H9 (cell line): ENCODE measurements around the gene TMEM17. TPM values are rescaled to one million over a fixed set of nuclear protein-coding genes. Genes with fewer than 3 reads are reported as not detected.

Source experiments
- DNase-seq: peaks from one replicate; pipeline ENCODE4 v3.0.0-alpha.2; 2017
- H2AFZ ChIP-seq: one replicate; pipeline ENCODE4 v1.6.1; 2013; ENCODE audit warnings: mild to moderate bottlenecking, low read length, control low read depth, moderate library complexity
- H2AK5ac ChIP-seq: 2 replicates; pipeline ENCODE4 v1.6.1; 2013; ENCODE audit warnings: low read length, control low read depth, mixed read lengths; ENCODE audit not compliant: insufficient read length
- H2BK120ac ChIP-seq: one replicate; pipeline ENCODE4 v1.6.1; 2013; ENCODE audit warnings: low read depth, mild to moderate bottlenecking, low read length, control low read depth, inconsistent platforms; ENCODE audit not compliant: poor library complexity, severe bottlenecking
- H2BK12ac ChIP-seq: 2 replicates; pipeline ENCODE4 v1.6.1; 2013; ENCODE audit warnings: low read length, control low read depth, mixed read lengths, low read depth; ENCODE audit not compliant: insufficient read length
- H2BK15ac ChIP-seq: 2 replicates; pipeline ENCODE4 v1.6.1; 2013; ENCODE audit warnings: low read depth, low read length, control low read depth
- H2BK20ac ChIP-seq: one replicate; pipeline ENCODE4 v1.6.1; 2013; ENCODE audit warnings: low read depth, mild to moderate bottlenecking, low read length, control low read depth, inconsistent platforms; ENCODE audit not compliant: poor library complexity, severe bottlenecking
- H2BK5ac ChIP-seq: 2 replicates; pipeline ENCODE4 v1.6.1; 2013; ENCODE audit warnings: low read length, control low read depth, mixed read lengths; ENCODE audit not compliant: insufficient read length
- H3K14ac ChIP-seq: 2 replicates; pipeline ENCODE4 v1.6.1; 2013; ENCODE audit warnings: low read length, control low read depth; ENCODE audit not compliant: insufficient read depth
- H3K18ac ChIP-seq: 2 replicates; pipeline ENCODE4 v1.6.1; 2013; ENCODE audit warnings: low read depth, mild to moderate bottlenecking, mixed read lengths, low read length, control low read depth; ENCODE audit not compliant: insufficient read length
- H3K23ac ChIP-seq: 2 replicates; pipeline ENCODE4 v1.6.1; 2013; ENCODE audit warnings: low read length, control low read depth, mixed read lengths, low read depth; ENCODE audit not compliant: insufficient read length
- H3K23me2 ChIP-seq: 2 replicates; pipeline ENCODE4 v1.6.1; 2013; ENCODE audit warnings: low read depth, mild to moderate bottlenecking, mixed read lengths, low read length, control low read depth; ENCODE audit not compliant: insufficient read length, poor library complexity, severe bottlenecking
- H3K27ac ChIP-seq: 2 replicates; pipeline ENCODE4 v1.5.1; 2013; ENCODE audit warnings: low read length, control low read depth, mixed read lengths, low read depth; ENCODE audit not compliant: insufficient read length
- H3K27me3 ChIP-seq: 2 replicates; pipeline ENCODE4 v1.6.1; 2013; ENCODE audit warnings: low read length, control low read depth, inconsistent platforms; ENCODE audit not compliant: insufficient read depth
- H3K4ac ChIP-seq: 2 replicates; pipeline ENCODE4 v1.6.1; 2013; ENCODE audit warnings: low read depth, mild to moderate bottlenecking, control low read depth, inconsistent platforms, low read length, moderate library complexity
- H3K4me1 ChIP-seq: 2 replicates; pipeline ENCODE4 v1.6.1; 2013; ENCODE audit warnings: low read length, control low read depth, inconsistent platforms; ENCODE audit not compliant: insufficient read depth
- H3K4me2 ChIP-seq: 2 replicates; pipeline ENCODE4 v1.6.1; 2013; ENCODE audit warnings: low read length, control low read depth, mixed read lengths; ENCODE audit not compliant: insufficient read length, insufficient read depth
- H3K56ac ChIP-seq: 2 replicates; pipeline ENCODE4 v1.6.1; 2013; ENCODE audit warnings: low read depth, mild to moderate bottlenecking, mixed read lengths, low read length, control low read depth; ENCODE audit not compliant: insufficient read length
- H3K79me1 ChIP-seq: 2 replicates; pipeline ENCODE4 v1.6.1; 2013; ENCODE audit warnings: low read depth, mild to moderate bottlenecking, moderate library complexity, low read length, control low read depth, inconsistent platforms; ENCODE audit not compliant: insufficient read depth, poor library complexity, severe bottlenecking
- H3K79me2 ChIP-seq: 2 replicates; pipeline ENCODE4 v1.6.1; 2013; ENCODE audit warnings: low read length, control low read depth, inconsistent platforms; ENCODE audit not compliant: insufficient read depth
- H3K9ac ChIP-seq: 2 replicates; pipeline ENCODE4 v1.6.1; 2013; ENCODE audit warnings: low read length, control low read depth, mixed read lengths; ENCODE audit not compliant: insufficient read length; ENCODE audit errors: extremely low read depth
- H3K9me3 ChIP-seq: one replicate; pipeline ENCODE4 v1.6.1; 2013; ENCODE audit warnings: low read depth, low read length, inconsistent platforms; ENCODE audit not compliant: control insufficient read depth
- H3T11ph ChIP-seq: one replicate; pipeline ENCODE4 v1.6.1; 2013; ENCODE audit warnings: mild to moderate bottlenecking, low read length, control low read depth, inconsistent platforms
- H4K20me1 ChIP-seq: one replicate; pipeline ENCODE4 v1.6.1; 2013; ENCODE audit not compliant: control insufficient read depth, insufficient read length, insufficient read depth
- H4K5ac ChIP-seq: 2 replicates; pipeline ENCODE4 v1.6.1; 2013; ENCODE audit warnings: low read depth, mild to moderate bottlenecking, mixed read lengths, low read length, control low read depth; ENCODE audit not compliant: insufficient read length
- H4K8ac ChIP-seq: replicated peaks from 2 replicates; pipeline ENCODE4 v1.6.1; 2013; ENCODE audit warnings: low read length, control low read depth, mixed read lengths, low read depth; ENCODE audit not compliant: insufficient read length
- H4K91ac ChIP-seq: 2 replicates; pipeline ENCODE4 v1.6.1; 2013; ENCODE audit warnings: low read depth, mild to moderate bottlenecking, moderate library complexity, mixed read lengths, low read length, control low read depth; ENCODE audit not compliant: insufficient read length
- H3K27ac Mint-ChIP-seq, 3 experiments: 2 replicates in 2 of 3; 3 replicates in 1 of 3; pipeline ENCODE4 v1.8.0; 2020 to 2021; ENCODE audit warnings: mixed read lengths in 3 of 3, mild to moderate bottlenecking in 1 of 3, moderate library complexity in 1 of 3
- H3K27me3 Mint-ChIP-seq: 2 replicates; pipeline ENCODE4 v1.8.0; 2021; ENCODE audit warnings: low read depth, mild to moderate bottlenecking, moderate library complexity, mixed read lengths
- H3K36me3 Mint-ChIP-seq, 3 experiments: 2 replicates in 2 of 3; 3 replicates in 1 of 3; pipeline ENCODE4 v1.8.0; 2020 to 2021; ENCODE audit warnings: low read depth in 3 of 3, mixed read lengths in 3 of 3; ENCODE audit not compliant: insufficient read depth in 1 of 3
- H3K4me1 Mint-ChIP-seq, 2 experiments: 2 replicates each; pipeline ENCODE4 v1.8.0; 2020; ENCODE audit warnings: mixed read lengths in 2 of 2
- H3K4me3 Mint-ChIP-seq, 2 experiments: 2 replicates in 1 of 2; 3 replicates in 1 of 2; pipeline ENCODE4 v1.8.0; 2020 to 2021; ENCODE audit warnings: mild to moderate bottlenecking in 2 of 2, mixed read lengths in 2 of 2, moderate library complexity in 1 of 2
- H3K9me3 Mint-ChIP-seq, 2 experiments: 2 replicates in 1 of 2; 3 replicates in 1 of 2; pipeline ENCODE4 v1.8.0; 2020; ENCODE audit warnings: mild to moderate bottlenecking in 2 of 2, mixed read lengths in 2 of 2, moderate library complexity in 1 of 2
- WGBS: extraction: QIAGEN DNeasy Blood & Tissue Kit; methylation state at CpG from one replicate; pipeline ENCODE4 v1.1.7; 2013; ENCODE audit warnings: missing lambda C conversion rate, low lambda C conversion rate, mixed read lengths; ENCODE audit not compliant: insufficient read length; ENCODE audit errors: extremely low coverage; 5-methylcytosine and 5-hydroxymethylcytosine counted together
- total RNA-seq: library from RNA; stranded (reverse); gene quantifications from 2 replicates; pipeline ENCODE4 v1.2.1, GENCODE V29; 2021
- TF ChIP-seq, protein P1 (sequence below): fragments of 200-600 bp; sonication (generic); conservative IDR thresholded peaks from 3 replicates; pipeline ENCODE4 v1.8.0; 2021; ENCODE audit warnings: antibody characterized with exemption, mild to moderate bottlenecking

The TMEM17 gene
- total RNA-seq, 1 experiment from 2014 or later: 1.3 TPM

DNA sequence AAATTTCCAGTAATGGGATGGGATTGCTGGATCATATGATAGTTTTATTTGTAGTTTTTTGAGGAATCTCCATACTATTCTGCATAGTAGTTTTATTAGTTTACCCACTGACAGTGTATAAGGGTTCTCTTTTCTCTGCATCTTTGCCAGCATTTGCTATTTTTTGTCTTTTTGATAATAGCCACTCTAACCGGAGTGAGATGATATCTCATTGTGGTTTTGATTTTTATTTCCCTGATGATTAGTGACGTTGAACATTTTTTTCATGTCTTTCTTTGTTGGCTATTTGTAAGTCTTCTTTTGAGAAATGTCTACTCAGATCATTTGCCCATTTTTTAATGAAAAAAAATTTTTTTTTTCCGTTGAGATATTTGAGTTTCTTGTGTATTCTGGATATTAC is 26.1 kb downstream of the TMEM17 start:
- H2AFZ ChIP-seq: no peak overlapping the region
- no peak overlapping the region for H4K91ac ChIP-seq
- no peaks in the 10 kb centered on the region for H3K27me3 Mint-ChIP-seq
- no peak overlapping the region for H2BK120ac ChIP-seq
- peaks cover 33 to 51% of the 10 kb centered on the region in 2 experiments for H3K4me1 Mint-ChIP-seq
- no peaks in the 10 kb centered on the region for H4K20me1 ChIP-seq
- H3T11ph ChIP-seq: no peak overlapping the region
- H2BK5ac ChIP-seq: no peak overlapping the region
- H3K18ac ChIP-seq: no peak overlapping the region
- no peak overlapping the region for H2AK5ac ChIP-seq
- DNase-seq: no peak
- H3K4me2 ChIP-seq: no peak overlapping the region
- H3K27ac Mint-ChIP-seq: no peak overlapping the region
- peaks cover 0 to 2% (median 0%) of the 10 kb centered on the region in 3 experiments; a peak in 2 of 7 replicates for H3K36me3 Mint-ChIP-seq
- H3K23ac ChIP-seq: no peak overlapping the region
- no peak overlapping the region for H3K56ac ChIP-seq
- no peak overlapping the region for H4K5ac ChIP-seq
- H3K27me3 ChIP-seq: no peaks in the 10 kb centered on the region
- TF ChIP-seq, protein P1, sequence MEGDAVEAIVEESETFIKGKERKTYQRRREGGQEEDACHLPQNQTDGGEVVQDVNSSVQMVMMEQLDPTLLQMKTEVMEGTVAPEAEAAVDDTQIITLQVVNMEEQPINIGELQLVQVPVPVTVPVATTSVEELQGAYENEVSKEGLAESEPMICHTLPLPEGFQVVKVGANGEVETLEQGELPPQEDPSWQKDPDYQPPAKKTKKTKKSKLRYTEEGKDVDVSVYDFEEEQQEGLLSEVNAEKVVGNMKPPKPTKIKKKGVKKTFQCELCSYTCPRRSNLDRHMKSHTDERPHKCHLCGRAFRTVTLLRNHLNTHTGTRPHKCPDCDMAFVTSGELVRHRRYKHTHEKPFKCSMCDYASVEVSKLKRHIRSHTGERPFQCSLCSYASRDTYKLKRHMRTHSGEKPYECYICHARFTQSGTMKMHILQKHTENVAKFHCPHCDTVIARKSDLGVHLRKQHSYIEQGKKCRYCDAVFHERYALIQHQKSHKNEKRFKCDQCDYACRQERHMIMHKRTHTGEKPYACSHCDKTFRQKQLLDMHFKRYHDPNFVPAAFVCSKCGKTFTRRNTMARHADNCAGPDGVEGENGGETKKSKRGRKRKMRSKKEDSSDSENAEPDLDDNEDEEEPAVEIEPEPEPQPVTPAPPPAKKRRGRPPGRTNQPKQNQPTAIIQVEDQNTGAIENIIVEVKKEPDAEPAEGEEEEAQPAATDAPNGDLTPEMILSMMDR: no peak
- H3K9me3 Mint-ChIP-seq: no peaks in the 10 kb centered on the region
- H3K4me3 Mint-ChIP-seq: no peak overlapping the region
- no peak overlapping the region for H3K14ac ChIP-seq
- H3K79me1 ChIP-seq: no peaks in the 10 kb centered on the region
- no peak overlapping the region for H4K8ac ChIP-seq
- no peaks in the 10 kb centered on the region for H3K79me2 ChIP-seq
- WGBS: no CpG with 5 or more reads among the region's 3 CpGs
- no peak overlapping the region for H3K27ac ChIP-seq
- H2BK12ac ChIP-seq: no peak overlapping the region
- H3K9me3 ChIP-seq: no peaks in the 10 kb centered on the region
- H3K9ac ChIP-seq: no peak overlapping the region
- H3K4me1 ChIP-seq: peaks cover 10% of the 10 kb centered on the region; the same call in 1 of the 2 replicates
- no peak overlapping the region for H2BK20ac ChIP-seq
- no peak overlapping the region for H2BK15ac ChIP-seq
- no peak overlapping the region for H3K4ac ChIP-seq
- no peaks in the 10 kb centered on the region for H3K23me2 ChIP-seq
